ENCODE data around the gene ANTXR1. TPM values are rescaled to one million over a fixed set of nuclear protein-coding genes. Genes with fewer than 3 reads are reported as not detected.
A peak's percentile ranks its signal among the peaks of the same experiment; 100 is the strongest.

The ANTXR1 gene
- total RNA-seq, 2 donors from 2014 or later = not detected

DNA sequence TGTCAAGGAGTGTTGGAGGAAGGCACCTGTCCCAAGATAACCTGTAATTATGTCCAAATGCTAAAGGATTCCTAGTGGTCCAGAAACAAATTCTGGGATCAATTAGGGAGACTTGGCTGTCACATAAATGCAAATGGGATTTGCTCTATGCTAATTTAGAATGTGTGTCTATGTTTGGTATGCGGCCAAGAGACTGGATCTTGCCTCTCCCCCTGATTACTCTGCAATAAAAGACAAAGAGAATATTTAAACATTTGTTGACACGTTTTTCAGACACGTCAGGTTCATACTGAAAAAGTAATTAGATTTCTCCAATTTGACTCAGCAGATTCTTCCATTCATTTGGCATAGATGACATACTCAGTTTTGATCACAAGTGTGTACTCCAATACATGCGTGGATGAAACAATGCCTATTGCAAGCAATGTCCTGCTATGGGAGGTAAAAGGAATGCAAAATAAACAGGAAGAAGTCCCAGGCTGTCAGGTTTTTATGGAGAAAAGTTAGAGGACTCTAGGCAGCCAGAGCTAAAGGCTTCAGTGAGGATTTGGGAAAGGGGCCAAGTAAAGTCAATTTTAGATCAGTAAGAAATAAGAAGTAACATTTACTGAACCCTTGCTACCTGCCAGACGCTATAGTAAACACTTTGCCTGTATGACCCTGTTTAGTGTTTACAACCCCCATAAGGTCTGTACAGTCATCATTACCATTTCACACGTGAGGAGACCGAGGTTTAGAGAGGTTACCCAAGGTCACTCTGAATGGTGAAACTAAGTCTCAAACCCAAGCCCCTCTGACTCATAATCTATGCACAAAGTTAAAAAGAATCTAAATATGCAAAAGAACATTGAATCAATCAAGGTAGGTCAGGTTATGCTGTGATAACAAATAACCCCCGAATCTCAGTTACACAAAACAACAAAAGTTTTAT lies 7.8 kb downstream of the ANTXR1 start:
- Mint-ChIP-seq H3K9me3 (no peaks in the 10 kb centered on the region), H3K27ac (no peak overlapping the region), H3K36me3 (no peaks in the 10 kb centered on the region)
- no peak for ATAC-seq
- no peak for DNase-seq (ENCODE audit: low spot score in 2 of 2)

DNA sequence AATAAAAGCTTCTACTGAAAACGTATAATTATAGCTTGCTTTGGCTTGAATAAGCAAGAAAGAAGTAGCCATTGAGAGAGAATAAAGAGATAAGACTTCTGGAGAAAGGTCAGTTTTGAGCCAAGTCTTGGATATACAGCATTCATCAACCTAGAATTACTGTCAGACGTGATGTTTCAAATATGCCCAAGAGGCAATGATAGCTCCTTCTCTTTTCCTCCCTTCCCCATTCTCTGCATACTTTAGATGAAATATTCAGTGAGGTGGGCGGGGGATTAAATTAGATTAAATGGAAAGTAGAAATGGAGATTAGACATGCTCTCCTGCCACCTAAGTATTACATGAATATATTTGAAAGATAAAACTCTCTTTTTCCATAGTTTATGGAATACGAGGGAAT lies 8.7 kb downstream of the ANTXR1 start:
- no peaks in the 10 kb centered on the region for H3K36me3 Mint-ChIP-seq

DNA sequence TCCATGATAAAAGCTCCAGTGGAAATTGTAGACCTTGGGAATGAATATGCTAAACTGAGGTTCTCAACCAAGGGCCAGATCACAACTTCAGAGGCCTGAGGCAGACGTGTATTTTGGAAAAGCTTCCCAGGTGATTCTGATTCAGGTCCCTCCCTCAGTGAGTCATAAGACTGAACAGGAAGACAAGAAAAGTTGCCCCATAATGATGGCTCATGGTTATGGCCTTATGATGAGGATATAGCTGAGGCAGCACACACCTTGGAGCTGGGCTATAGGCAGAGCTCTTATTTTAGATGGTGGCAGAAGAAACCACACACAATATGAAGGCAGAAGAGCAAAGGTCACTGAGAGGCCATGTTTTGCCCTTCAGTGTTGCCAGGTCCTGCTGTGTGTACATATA lies 9.6 kb downstream of the ANTXR1 start:
- DNase-seq (ENCODE audit: low spot score in 2 of 2) (no peak), ATAC-seq (no peak)
- Mint-ChIP-seq H3K36me3 (no peaks in the 10 kb centered on the region), H3K9me3 (no peaks in the 10 kb centered on the region), H3K27ac (no peak overlapping the region)

More for the DNA sequence above, 8.7 kb downstream of the ANTXR1 start:
- H3K9me3 Mint-ChIP-seq = no peaks in the 10 kb centered on the region
- DNase-seq (ENCODE audit: low spot score in 2 of 2) (no peak), ATAC-seq (no peak)
- no peak overlapping the region for H3K27ac Mint-ChIP-seq

DNA sequence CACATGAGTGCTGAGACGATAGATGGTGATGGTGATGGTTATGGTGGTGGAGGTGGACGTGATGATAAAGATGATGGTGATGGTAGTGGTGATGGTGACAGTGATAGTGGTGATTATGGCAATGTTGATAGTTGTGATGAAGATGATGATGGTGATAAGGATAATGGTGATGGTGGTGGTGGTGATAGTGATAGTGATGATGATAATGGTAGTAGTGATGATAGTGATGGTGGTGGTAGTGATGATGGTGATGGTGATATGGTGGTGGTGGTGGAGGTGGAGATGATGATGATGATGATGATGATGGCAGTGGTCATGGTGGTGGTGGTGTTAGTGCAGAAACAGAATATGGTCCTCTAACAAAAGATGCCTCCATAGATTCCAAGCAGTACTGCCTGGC lies 10.3 kb downstream of the ANTXR1 start:
- ATAC-seq = no peak
- DNase-seq (ENCODE audit: low spot score in 2 of 2) = no peak
- H3K9me3 Mint-ChIP-seq = no peaks in the 10 kb centered on the region
- H3K27ac Mint-ChIP-seq = no peak overlapping the region
- H3K36me3 Mint-ChIP-seq = no peaks in the 10 kb centered on the region

DNA sequence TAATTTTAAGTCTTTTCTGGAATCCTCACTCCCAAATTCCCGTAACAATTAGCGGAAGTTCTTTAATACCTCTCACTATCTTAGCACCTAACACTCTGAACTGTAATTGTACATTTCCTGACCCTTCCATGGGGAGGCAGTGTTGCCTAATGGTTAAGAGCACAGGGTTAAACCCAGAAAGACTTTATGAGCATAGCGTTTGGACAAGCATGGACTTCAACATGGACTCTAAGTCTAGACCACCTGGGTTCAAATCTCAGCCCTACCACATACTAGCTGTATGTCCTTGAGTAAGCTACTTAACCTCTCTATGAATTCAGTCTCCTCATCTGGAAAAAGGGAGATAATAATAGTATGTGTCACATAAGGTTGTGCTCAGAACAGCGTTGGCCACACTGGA lies 13.0 kb downstream of the ANTXR1 start:
- no peaks in the 10 kb centered on the region for H3K9me3 Mint-ChIP-seq
- no peak overlapping the region for H3K27ac Mint-ChIP-seq
- DNase-seq (ENCODE audit: low spot score in 2 of 2) = peak in 1 of 2 donors; percentile 57
- ATAC-seq = peak; percentile 43 to 63
- no peaks in the 10 kb centered on the region for H3K36me3 Mint-ChIP-seq

DNA sequence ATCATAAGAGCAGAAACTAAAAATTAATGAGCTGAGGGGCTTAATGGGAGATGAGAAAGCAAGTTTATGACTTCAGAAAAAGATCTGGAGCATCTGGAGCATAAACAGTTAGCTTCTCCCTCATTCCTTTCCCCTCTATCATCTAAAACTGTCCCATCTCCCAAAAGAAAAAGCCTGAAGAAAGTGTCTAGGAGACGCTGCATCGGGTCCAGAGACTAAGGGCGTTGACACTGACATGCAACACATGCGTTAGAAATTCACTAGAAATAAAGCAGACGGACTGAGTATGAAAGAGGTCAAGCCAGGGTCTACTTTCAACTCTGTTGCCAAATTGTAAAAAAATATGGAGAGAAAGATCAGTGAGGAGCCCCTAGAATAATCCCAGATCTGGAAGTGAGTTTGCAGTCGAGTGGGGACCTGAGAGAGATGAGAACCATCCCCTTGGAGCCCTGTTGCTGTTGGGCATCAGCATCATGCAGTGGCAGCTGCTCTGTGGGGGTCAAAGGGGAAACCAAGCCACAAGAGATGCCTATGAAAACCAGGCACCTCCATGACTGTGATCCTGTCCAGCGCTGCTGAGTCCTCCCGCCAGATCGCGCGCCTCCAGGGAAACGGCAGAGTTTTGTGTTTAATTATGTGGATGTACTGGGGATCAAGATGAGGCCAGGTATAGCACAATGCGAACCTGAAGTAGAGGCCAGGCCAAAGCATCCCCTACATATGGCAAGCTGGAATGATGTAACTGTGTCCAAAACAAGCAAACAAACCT lies 13.9 kb downstream of the ANTXR1 start:
- ATAC-seq = no peak
- H3K36me3 Mint-ChIP-seq = no peaks in the 10 kb centered on the region
- H3K27ac Mint-ChIP-seq = no peak overlapping the region
- H3K9me3 Mint-ChIP-seq = no peaks in the 10 kb centered on the region
- DNase-seq (ENCODE audit: low spot score in 2 of 2) = no peak

DNA sequence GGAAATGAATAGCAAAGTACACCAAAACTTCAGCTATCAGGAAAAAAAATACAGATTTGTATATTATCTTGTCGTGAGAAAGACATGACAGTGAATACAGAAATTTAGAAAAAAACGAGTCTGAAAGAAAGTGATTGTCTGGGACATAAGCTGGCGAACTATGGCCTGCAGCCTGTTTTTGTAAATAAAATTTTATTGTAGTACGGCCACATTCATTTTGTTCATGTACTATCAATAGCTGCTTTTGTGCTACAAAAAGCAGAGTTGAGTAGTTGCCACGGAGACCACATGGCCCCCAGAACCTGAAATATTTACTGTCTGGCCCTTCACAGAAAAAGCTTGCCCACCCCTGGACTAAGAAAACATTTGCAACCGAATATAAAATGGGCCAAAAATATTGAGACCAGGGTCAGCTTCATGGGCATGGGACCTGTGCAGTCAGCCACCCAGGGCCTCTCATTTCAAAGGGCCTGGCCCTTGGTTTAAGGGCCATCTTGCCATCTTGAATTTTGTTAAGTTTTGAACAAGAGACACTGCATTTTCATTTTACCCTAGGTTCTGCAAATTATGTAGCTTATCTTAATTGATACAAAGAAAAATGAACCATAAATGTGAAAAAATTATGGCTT lies 17.9 kb downstream of the ANTXR1 start:
- Mint-ChIP-seq H3K36me3 (no peaks in the 10 kb centered on the region), H3K27ac (no peak overlapping the region), H3K9me3 (no peaks in the 10 kb centered on the region)
- DNase-seq (ENCODE audit: low spot score in 2 of 2) (no peak), ATAC-seq (no peak)

DNA sequence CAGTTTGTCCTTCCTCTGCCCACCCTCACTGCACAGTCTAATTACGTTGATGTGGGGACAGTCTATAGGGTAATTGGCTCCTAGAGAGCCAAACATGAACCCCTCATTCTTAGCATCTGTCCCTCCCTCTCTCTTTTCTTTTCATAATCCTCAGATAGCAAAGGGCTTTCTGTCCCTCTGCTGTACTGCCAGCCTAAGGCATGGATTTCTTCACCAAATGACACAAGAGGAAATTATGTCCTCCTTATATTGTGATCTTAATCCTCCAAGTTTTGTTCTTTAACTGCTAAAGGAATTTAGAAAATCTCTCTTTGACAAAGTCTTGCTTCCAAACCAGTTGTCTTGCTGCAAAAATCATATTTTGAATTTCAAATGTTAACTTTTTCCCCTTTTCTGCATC lies 18.5 kb downstream of the ANTXR1 start:
- Mint-ChIP-seq H3K27ac (no peak overlapping the region), H3K36me3 (no peaks in the 10 kb centered on the region), H3K9me3 (no peaks in the 10 kb centered on the region)
- ATAC-seq (no peak), DNase-seq (ENCODE audit: low spot score in 2 of 2) (no peak)

DNA sequence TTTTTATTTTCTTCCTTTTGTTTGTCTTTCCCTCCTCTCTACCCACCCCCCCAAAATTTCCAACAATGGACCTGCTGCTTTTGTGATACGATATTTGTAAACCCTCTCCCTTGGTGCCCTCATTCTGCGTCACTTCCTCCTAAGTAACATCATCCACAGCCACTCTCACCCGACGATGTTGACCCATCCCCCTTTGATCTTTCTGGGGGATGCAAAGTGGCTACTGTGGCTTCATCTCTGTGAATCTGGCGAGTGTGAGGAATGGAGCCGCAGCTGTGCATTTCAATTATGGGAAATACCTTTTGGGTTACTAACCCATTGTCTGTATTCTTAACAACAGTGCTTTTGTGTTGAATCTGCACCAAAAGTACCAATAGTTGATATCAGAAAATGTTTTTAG lies 19.4 kb downstream of the ANTXR1 start:
- ATAC-seq (no peak), DNase-seq (ENCODE audit: low spot score in 2 of 2) (no peak)
- H3K27ac Mint-ChIP-seq = no peak overlapping the region
- no peaks in the 10 kb centered on the region for H3K9me3 Mint-ChIP-seq
- H3K36me3 Mint-ChIP-seq = no peaks in the 10 kb centered on the region

DNA sequence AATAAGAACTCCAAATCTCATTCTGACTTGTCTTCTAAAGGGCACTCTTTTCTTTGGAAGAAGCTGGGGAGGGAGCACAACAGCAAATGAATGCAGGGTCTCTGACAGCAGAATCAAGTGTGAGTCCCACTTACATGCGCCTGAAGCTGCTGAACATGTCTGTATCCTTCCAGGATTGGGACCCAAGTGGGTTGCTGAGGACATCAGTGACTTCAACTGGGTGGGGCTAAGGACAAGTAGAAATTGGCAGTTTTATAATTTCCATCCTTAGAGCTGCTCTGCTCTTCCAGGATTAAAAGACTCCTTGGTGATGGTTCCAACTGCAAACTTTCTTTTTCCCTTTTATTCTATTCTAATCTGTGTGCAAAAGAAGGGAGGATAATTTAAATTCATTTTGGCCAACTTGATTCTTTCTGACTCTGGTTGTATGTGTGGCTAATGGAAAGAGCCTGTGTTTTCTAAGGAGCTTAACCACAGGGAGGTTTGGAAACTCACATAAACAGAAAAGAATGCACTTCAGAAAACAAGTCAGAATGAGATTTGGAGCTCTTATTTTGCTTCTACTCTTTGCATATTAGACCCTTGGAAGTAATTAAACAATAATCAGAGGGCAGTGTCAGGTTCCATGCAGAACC lies 20.6 kb downstream of the ANTXR1 start:
- Mint-ChIP-seq H3K9me3 (no peaks in the 10 kb centered on the region), H3K27ac (no peak overlapping the region), H3K36me3 (no peaks in the 10 kb centered on the region)
- DNase-seq (ENCODE audit: low spot score in 2 of 2) = no peak
- ATAC-seq = no peak

DNA sequence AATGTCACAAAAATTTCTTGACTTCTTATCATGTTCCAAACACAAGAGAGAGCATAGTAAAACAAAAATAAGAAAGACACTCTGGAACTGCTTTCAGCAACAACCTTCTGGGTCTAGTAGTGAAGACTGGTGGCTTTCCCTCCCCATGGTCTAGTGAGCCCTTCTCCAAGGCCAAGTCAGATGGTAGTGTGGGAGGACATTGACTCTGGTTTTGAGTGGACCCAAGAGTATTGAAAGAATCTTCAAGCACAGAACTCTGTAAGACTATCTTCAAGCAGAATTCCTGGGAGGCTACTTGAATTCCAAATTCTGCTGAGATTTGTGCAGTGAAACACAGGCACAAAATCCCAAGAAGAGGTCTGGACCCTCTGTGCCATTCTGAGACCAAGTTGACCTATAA lies 21.1 kb downstream of the ANTXR1 start:
- DNase-seq (ENCODE audit: low spot score in 2 of 2) (no peak), ATAC-seq (no peak)
- no peak overlapping the region for H3K27ac Mint-ChIP-seq
- no peaks in the 10 kb centered on the region for H3K36me3 Mint-ChIP-seq
- H3K9me3 Mint-ChIP-seq = no peaks in the 10 kb centered on the region

DNA sequence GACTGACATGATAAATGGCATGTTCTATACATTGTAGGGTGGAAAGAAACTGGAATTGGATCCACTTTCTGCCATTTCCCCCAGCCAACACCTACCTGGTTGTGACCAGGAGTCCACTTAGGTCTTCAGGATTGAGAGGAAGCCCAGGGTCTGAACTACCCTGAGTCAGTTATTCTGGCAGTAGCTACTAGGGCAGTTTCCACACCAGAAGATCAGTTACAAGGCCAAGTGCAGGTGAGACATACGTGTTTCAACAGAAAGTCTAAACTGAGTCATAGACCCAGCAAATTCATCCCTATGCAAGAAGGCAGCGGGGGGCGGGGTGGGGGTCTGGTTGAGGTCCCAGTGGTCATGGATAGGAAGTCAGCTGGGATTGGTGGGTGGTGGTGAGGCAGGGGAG lies 21.9 kb downstream of the ANTXR1 start:
- no peaks in the 10 kb centered on the region for H3K9me3 Mint-ChIP-seq
- no peak for DNase-seq (ENCODE audit: low spot score in 2 of 2)
- H3K36me3 Mint-ChIP-seq = no peaks in the 10 kb centered on the region
- no peak for ATAC-seq
- H3K27ac Mint-ChIP-seq = no peak overlapping the region

DNA sequence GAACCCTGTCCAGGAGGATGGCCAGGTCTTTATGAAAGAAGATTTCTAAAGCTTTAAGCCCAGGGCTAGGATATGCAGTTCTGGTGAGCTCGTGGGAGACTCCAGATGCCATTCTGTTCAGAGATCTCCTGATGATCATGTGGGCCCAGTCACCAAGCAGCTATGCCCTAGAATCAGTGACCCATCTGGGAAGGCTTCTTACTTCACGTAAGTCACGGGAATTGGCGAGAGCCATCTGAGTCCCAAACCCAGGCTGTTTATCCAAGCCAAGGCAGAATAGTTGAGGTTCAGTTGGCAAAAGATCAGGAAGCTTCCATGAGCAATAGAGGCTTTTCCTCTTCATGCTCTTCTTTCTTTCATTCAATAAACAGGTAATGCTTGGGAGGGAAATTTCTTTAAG lies 23.9 kb downstream of the ANTXR1 start:
- Mint-ChIP-seq H3K27ac (no peak overlapping the region), H3K36me3 (no peaks in the 10 kb centered on the region), H3K9me3 (no peaks in the 10 kb centered on the region)
- no peak for DNase-seq (ENCODE audit: low spot score in 2 of 2)
- no peak for ATAC-seq

DNA sequence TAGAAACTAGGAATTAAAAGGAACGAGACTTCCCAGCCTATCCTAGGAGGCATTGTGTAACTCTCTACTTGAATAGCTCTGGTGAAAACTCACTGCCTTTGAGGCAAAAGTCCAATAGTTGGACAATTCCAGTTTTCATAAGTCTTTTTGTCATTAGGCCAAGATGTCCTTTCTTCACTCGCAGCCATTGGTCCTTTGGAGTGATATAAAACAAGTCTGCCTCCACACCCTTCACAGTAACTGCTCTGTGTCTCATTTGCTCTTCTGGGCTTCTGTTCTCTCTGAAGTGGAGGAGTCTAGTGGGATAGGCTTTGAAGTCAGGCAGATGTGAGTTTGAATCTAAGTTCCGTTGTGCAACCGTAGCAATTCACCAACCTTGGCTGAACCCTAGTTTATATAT lies 28.2 kb downstream of the ANTXR1 start:
- H3K36me3 Mint-ChIP-seq = no peaks in the 10 kb centered on the region
- H3K9me3 Mint-ChIP-seq = no peaks in the 10 kb centered on the region
- no peak overlapping the region for H3K27ac Mint-ChIP-seq
- DNase-seq (ENCODE audit: low spot score in 2 of 2) = no peak
- no peak for ATAC-seq

DNA sequence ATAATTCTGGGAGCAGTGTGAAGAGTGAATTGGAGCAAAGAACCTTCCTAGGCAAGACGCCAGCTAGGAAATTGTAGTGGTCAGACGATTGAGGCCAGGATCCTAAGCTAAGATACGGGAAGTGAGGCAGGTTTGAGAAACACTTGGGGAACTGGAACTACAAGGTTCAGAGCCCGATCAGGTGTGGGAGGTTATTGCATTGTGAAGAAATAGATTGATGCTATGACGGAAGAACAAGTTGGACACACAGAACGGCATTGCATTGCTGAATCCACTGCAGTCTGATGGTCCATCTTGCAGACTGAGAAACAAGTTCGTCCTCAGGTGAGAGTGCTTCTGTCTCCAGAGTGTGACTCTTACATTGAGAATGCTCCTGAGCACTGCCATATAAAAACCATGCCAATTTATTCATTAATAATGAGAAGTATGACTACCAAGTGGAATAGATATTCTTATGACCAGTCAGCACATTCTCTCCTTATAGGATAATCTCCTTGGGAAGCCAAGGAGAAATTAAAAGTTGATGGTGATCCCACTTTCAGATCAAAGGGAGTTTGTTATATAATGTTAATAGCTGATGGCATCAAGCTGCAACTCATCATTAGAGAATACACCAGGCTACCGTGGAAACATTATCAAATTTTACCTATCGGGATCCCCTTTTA lies 30.9 kb downstream of the ANTXR1 start:
- H3K27ac Mint-ChIP-seq = no peak overlapping the region
- H3K9me3 Mint-ChIP-seq = no peaks in the 10 kb centered on the region
- no peak for DNase-seq (ENCODE audit: low spot score in 2 of 2)
- H3K36me3 Mint-ChIP-seq = no peaks in the 10 kb centered on the region
- no peak for ATAC-seq

DNA sequence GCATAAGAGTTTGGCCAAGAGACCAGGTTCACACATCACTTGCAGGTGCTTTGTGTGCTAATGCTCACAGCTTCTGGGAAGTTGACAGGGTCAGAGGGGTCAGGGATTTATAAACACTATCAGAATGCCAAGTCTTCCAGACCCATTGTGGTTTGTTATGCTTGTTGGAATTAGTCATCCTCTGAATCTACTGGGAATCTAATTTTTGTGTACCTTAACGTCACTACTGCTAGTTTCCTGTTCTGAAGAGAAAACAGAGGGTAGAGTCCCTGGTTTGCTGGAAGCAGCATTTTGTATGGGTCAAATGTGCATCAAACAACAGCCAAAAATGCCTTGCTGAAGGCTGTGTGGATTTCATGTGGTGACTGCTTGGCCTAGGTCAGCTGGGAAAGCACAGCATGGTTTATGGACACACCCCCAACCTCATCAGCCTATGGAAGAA lies 33.3 kb downstream of the ANTXR1 start:
- ATAC-seq = no peak
- no peak for DNase-seq (ENCODE audit: low spot score in 2 of 2)
- no peaks in the 10 kb centered on the region for H3K36me3 Mint-ChIP-seq
- no peaks in the 10 kb centered on the region for H3K9me3 Mint-ChIP-seq
- no peak overlapping the region for H3K27ac Mint-ChIP-seq
